H1 (cell line): ENCODE results near the gene CELF4. TPM values are rescaled to one million over a fixed set of nuclear protein-coding genes. Genes with fewer than 3 reads are reported as not detected.

Source experiments
- CTCF ChIA-PET: fragments of 300-600 bp; sonication (Branson Sonifier 250); formaldehyde crosslinking; loops from one replicate; lab custom pipeline; 2021; ENCODE audit not compliant: partially characterized antibody; lab: Charles Lee
- POLR2A ChIA-PET: fragments of 300-600 bp; sonication (Branson Sonifier 250); formaldehyde crosslinking; loops from one replicate; lab custom pipeline; 2021; ENCODE audit warnings: inconsistent platforms; ENCODE audit not compliant: partially characterized antibody; lab: Charles Lee
- DNase-seq, 2 experiments: peaks; one replicate each; pipeline versions ENCODE4 v3.0.0 to v3.0.0-alpha.2; 2010 to 2022; ENCODE audit warnings: low spot score in 2 of 2, low read depth in 1 of 2, mixed read lengths in 1 of 2
- FAIRE-seq: peaks from 2 replicates; lab custom pipeline; 2011; peaks lifted over from hg19 to GRCh38; lab: Jason Lieb, UNC
- H2AFZ ChIP-seq: 2 replicates; pipeline ENCODE4 v1.8.1; 2012; ENCODE audit warnings: low read length, inconsistent platforms
- H2AK5ac ChIP-seq: 2 replicates; pipeline ENCODE4 v1.6.1; 2013; ENCODE audit warnings: low read depth, low read length
- H2BK120ac ChIP-seq: replicated peaks from 2 replicates; pipeline ENCODE3; 2013; ENCODE audit warnings: low read depth, low read length, inconsistent platforms
- H2BK12ac ChIP-seq: 2 replicates; pipeline ENCODE4 v1.6.1; 2013; ENCODE audit warnings: low read depth, low read length
- H2BK15ac ChIP-seq: 2 replicates; pipeline ENCODE4 v1.6.1; 2013; ENCODE audit warnings: low read length
- H2BK20ac ChIP-seq: 2 replicates; pipeline ENCODE4 v1.6.1; 2013; ENCODE audit warnings: low read length
- H2BK5ac ChIP-seq: 2 replicates; pipeline ENCODE4 v1.6.1; 2013; ENCODE audit warnings: low read depth, low read length
- H3K14ac ChIP-seq: 2 replicates; pipeline ENCODE4 v1.6.1; 2013; ENCODE audit warnings: inconsistent platforms; ENCODE audit not compliant: insufficient read length
- H3K18ac ChIP-seq: 2 replicates; pipeline ENCODE4 v1.6.1; 2013; ENCODE audit warnings: low read length; ENCODE audit errors: extremely low read depth
- H3K23ac ChIP-seq: 2 replicates; pipeline ENCODE4 v1.6.1; 2013; ENCODE audit warnings: inconsistent platforms; ENCODE audit not compliant: insufficient read length
- H3K23me2 ChIP-seq: 2 replicates; pipeline ENCODE4 v1.6.1; 2013; ENCODE audit warnings: low read depth, low read length
- H3K27ac ChIP-seq: 2 replicates; pipeline ENCODE4 v1.6.1; 2011; ENCODE audit warnings: low read depth, low read length, inconsistent platforms
- H3K27me3 ChIP-seq, 4 experiments: replicated peaks in 1 of 4; 1 replicate in 1 of 4; 2 replicates in 3 of 4; pipeline versions ENCODE4 v1.6.1 to v1.8.1; 2011 to 2013; ENCODE audit warnings: low read length in 3 of 4, mild to moderate bottlenecking in 3 of 4, inconsistent platforms in 2 of 4, mixed read lengths in 2 of 4, moderate library complexity in 1 of 4; ENCODE audit not compliant: control insufficient read depth in 3 of 4, insufficient read depth in 3 of 4; ENCODE audit errors: extremely low read depth in 1 of 4
- H3K36me3 ChIP-seq, 4 experiments: 2 replicates each; pipeline versions ENCODE4 v1.6.1 to v1.8.1; 2011 to 2013; ENCODE audit warnings: mild to moderate bottlenecking in 4 of 4, low read length in 3 of 4, moderate library complexity in 2 of 4, control low read depth in 1 of 4, inconsistent platforms in 1 of 4; ENCODE audit not compliant: insufficient read depth in 4 of 4, control insufficient read depth in 2 of 4
- H3K4ac ChIP-seq: replicated peaks from 2 replicates; pipeline ENCODE3; 2013; ENCODE audit warnings: low read length, low read depth, mixed read lengths, inconsistent platforms; ENCODE audit not compliant: insufficient read length
- H3K4me1 ChIP-seq, 4 experiments: replicated peaks in 1 of 4; 1 replicate in 1 of 4; 2 replicates in 3 of 4; pipeline versions ENCODE4 v1.6.1 to v1.8.1; 2011 to 2013; ENCODE audit warnings: low read length in 3 of 4, inconsistent platforms in 2 of 4, mixed read lengths in 1 of 4; ENCODE audit not compliant: insufficient read depth in 4 of 4, control insufficient read depth in 3 of 4
- H3K4me2 ChIP-seq, 2 experiments: 2 replicates each; pipeline versions ENCODE4 v1.6.1 to v1.8.1; 2011 to 2013; ENCODE audit warnings: low read depth in 2 of 2, low read length in 2 of 2, control low read depth in 1 of 2, inconsistent platforms in 1 of 2, mild to moderate bottlenecking in 1 of 2; ENCODE audit not compliant: insufficient read depth in 1 of 2
- H3K4me3 ChIP-seq, 4 experiments: fragments of 200-600, 300-600 bp in 1 of 4; sonication (generic), shearing (Covaris generic), sonication (Bioruptor Twin) in 1 of 4; 2 replicates each; pipeline versions ENCODE4 v1.5.1 to v1.8.1; 2011 to 2016; ENCODE audit warnings: low read length in 4 of 4, low read depth in 3 of 4, control low read depth in 2 of 4, inconsistent platforms in 2 of 4, mild to moderate bottlenecking in 2 of 4, mixed read lengths in 1 of 4, moderate library complexity in 1 of 4; ENCODE audit not compliant: insufficient read depth in 2 of 4; ENCODE audit errors: extremely low read depth in 1 of 4
- H3K56ac ChIP-seq: replicated peaks from 2 replicates; pipeline ENCODE3; 2013; ENCODE audit warnings: low read depth, mild to moderate bottlenecking, mixed read lengths, low read length, inconsistent platforms; ENCODE audit not compliant: insufficient read length
- H3K79me1 ChIP-seq: 2 replicates; pipeline ENCODE4 v1.6.1; 2013; ENCODE audit warnings: low read depth, low read length, control low read depth
- H3K79me2 ChIP-seq, 2 experiments: 2 replicates each; pipeline versions ENCODE4 v1.6.1 to v1.8.1; 2012 to 2013; ENCODE audit warnings: low read length in 2 of 2, mild to moderate bottlenecking in 2 of 2, inconsistent platforms in 1 of 2; ENCODE audit not compliant: insufficient read depth in 2 of 2, control insufficient read depth in 1 of 2
- H3K9ac ChIP-seq, 4 experiments: replicated peaks in 1 of 4; 1 replicate in 1 of 4; 2 replicates in 3 of 4; pipeline versions ENCODE4 v1.6.1 to v1.8.1; 2011 to 2013; ENCODE audit warnings: low read depth in 3 of 4, low read length in 3 of 4, control low read depth in 2 of 4, mild to moderate bottlenecking in 2 of 4, moderate library complexity in 2 of 4, inconsistent platforms in 1 of 4; ENCODE audit errors: extremely low read depth in 1 of 4
- H3K9me3 ChIP-seq, 2 experiments: 2 replicates each; pipeline versions ENCODE4 v1.6.1 to v1.8.1; 2012 to 2013; ENCODE audit warnings: mild to moderate bottlenecking in 2 of 2, moderate library complexity in 2 of 2, control low read depth in 1 of 2, inconsistent platforms in 1 of 2, low read depth in 1 of 2, low read length in 1 of 2, mixed read lengths in 1 of 2; ENCODE audit not compliant: insufficient read depth in 2 of 2
- H4K20me1 ChIP-seq, 2 experiments: replicated peaks in 1 of 2; 2 replicates each; pipeline versions ENCODE3 to v1.8.1; 2011 to 2013; ENCODE audit warnings: inconsistent platforms in 2 of 2, low read length in 2 of 2, mild to moderate bottlenecking in 1 of 2; ENCODE audit not compliant: insufficient read depth in 2 of 2, control insufficient read depth in 1 of 2
- H4K5ac ChIP-seq: 2 replicates; pipeline ENCODE4 v1.6.1; 2013; ENCODE audit warnings: low read length, low read depth, mixed read lengths, inconsistent platforms; ENCODE audit not compliant: insufficient read length
- H4K8ac ChIP-seq: 2 replicates; pipeline ENCODE4 v1.8.0; 2013; ENCODE audit warnings: mild to moderate bottlenecking, moderate library complexity, low read length, inconsistent platforms; ENCODE audit not compliant: insufficient read depth; ENCODE audit errors: extremely low read depth
- H4K91ac ChIP-seq: replicated peaks from 2 replicates; pipeline ENCODE3; 2013; ENCODE audit warnings: low read length, mixed read lengths, inconsistent platforms; ENCODE audit not compliant: insufficient read length
- CHD1 ChIP-seq: IDR thresholded peaks from 2 replicates; pipeline ENCODE4 v1.6.1; 2012; ENCODE audit warnings: low read depth, low read length, improper control_type of control experiment
- CHD2 ChIP-seq: IDR thresholded peaks from 2 replicates; pipeline ENCODE4 v1.6.1; 2012; ENCODE audit warnings: low read length, improper control_type of control experiment
- FOSL1 ChIP-seq: IDR thresholded peaks from 2 replicates; pipeline ENCODE4 v1.6.1; 2011; ENCODE audit warnings: mild to moderate bottlenecking, low read depth, low read length, moderate library complexity; ENCODE audit not compliant: insufficient read depth
- KDM5A ChIP-seq: fragments of 200-600 bp; IDR thresholded peaks from 2 replicates; pipeline ENCODE4 v1.7.1; 2012; ENCODE audit warnings: mild to moderate bottlenecking, low read length, inconsistent platforms, mixed read lengths
- TEAD4 ChIP-seq: IDR thresholded peaks from 2 replicates; pipeline ENCODE4 v1.6.1; 2012; ENCODE audit warnings: low read depth, low read length, inconsistent platforms, mixed read lengths
- WGBS, 2 experiments: shearing (Covaris generic) in 1 of 2; methylation state at CpG; one replicate each; pipeline versions ENCODE4 v1.1.6 to v1.1.7; 2013 to 2015; ENCODE audit warnings: low lambda C conversion rate in 2 of 2, mixed read lengths in 2 of 2, inconsistent platforms in 1 of 2, low coverage in 1 of 2, missing lambda C conversion rate in 1 of 2; ENCODE audit not compliant: insufficient replicate concordance in 2 of 2, insufficient coverage in 1 of 2, insufficient read length in 1 of 2; ENCODE audit errors: extremely low coverage in 1 of 2, missing lambda C conversion rate in 1 of 2; 5-methylcytosine and 5-hydroxymethylcytosine counted together
- polyA plus RNA-seq, 7 experiments: library from polyadenylated mRNA; depleted of rRNA in 3 of 7; stranded (reverse) in 5 of 7; unstranded in 2 of 7; fragments of >200 nt in 5 of 7; fragments of 200-250 nt in 2 of 7; gene quantifications; 1 replicate in 5 of 7; 2 replicates in 1 of 7; 4 replicates in 1 of 7; pipeline versions ENCODE4 v1.2.1 to v1.2.3, GENCODE V29; 2011 to 2013; ENCODE audit warnings: missing spikeins in 2 of 7, mixed read lengths in 2 of 7
- total RNA-seq: library from RNA; stranded (reverse); fragmentation: NEBNext Ultra II Directional; extraction: Animal tissue kit (Norgen Biotek cat#: 25700); gene quantifications from 2 replicates; pipeline ENCODE4 v1.2.1, GENCODE V29; 2021
- TF ChIP-seq, protein P1 (sequence below): IDR thresholded peaks from 2 replicates; pipeline ENCODE4 v1.6.1; 2011; ENCODE audit warnings: low read depth, mild to moderate bottlenecking, low read length; ENCODE audit not compliant: insufficient read depth

The CELF4 gene
- total and polyA plus RNA-seq, 2 of the 8 experiments (the other 6 are each of a cell fraction or from before 2014, with no cell fraction given): 1.6 to 3.4 TPM

- Histone ChIP-seq H2BK12ac (no peak overlapping the region), H3K14ac (no peak overlapping the region), H2BK120ac (no peak overlapping the region), H3K4me2 (no peak overlapping the region), H2BK5ac (no peak overlapping the region), H4K20me1 (peaks cover 4% of the 10 kb centered on the region in 2 experiments), H4K5ac (no peak overlapping the region), H3K23me2 (peaks cover 3% of the 10 kb centered on the region; the same call in 1 of the 2 replicates), H3K18ac (no peak overlapping the region), H2AK5ac (no peak overlapping the region), H2AFZ (no peak overlapping the region), H2BK15ac (no peak overlapping the region), H3K4me1 (peaks cover 0 to 4% (median 1%) of the 10 kb centered on the region in 4 experiments; a peak in 2 of 7 replicates), H3K9ac (no peak overlapping the region), H3K27me3 (peaks cover 0 to 2% (median 0%) of the 10 kb centered on the region in 4 experiments; a peak in 2 of 7 replicates), H3K4ac (no peak overlapping the region), H2BK20ac (no peak overlapping the region), H3K27ac (no peak overlapping the region), H3K36me3 (no peaks in the 10 kb centered on the region), H4K8ac (no peak overlapping the region), H3K23ac (no peak overlapping the region), H3K79me2 (no peaks in the 10 kb centered on the region), H3K9me3 (no peaks in the 10 kb centered on the region), H4K91ac (no peak overlapping the region), H3K56ac (no peak overlapping the region), H3K4me3 (no peak overlapping the region), H3K79me1 (no peaks in the 10 kb centered on the region)
- POLR2A ChIA-PET: no interaction called here
- DNase-seq: no peak
- 91% methylated on average over 8 of the region's 8 CpGs; no CpG with 5 or more reads in 1 of the 2 experiments for WGBS, 2 experiments
- FAIRE-seq: no peak
- CTCF ChIA-PET: interaction anchor here (1.5 to 3.0 kb wide), 5 partner anchors 10 to 319 kb away, joined by 3 to 12 read pairs (median 8); no protein-coding TSS in a partner anchor
- TF ChIP-seq, protein P1, sequence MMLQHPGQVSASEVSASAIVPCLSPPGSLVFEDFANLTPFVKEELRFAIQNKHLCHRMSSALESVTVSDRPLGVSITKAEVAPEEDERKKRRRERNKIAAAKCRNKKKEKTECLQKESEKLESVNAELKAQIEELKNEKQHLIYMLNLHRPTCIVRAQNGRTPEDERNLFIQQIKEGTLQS: no peak
- no peak for TF ChIP-seq FOSL1
- no peak for TF ChIP-seq TEAD4
- TF ChIP-seq KDM5A: no peak
- TF ChIP-seq CHD2: no peak
- no peak for TF ChIP-seq CHD1
Observed at GRCh38 chr18:37261988-37262387, 303.6 kb downstream of the CELF4 start.
